ENCODE measurements around the gene GNG7. TPM values are rescaled to one million over a fixed set of nuclear protein-coding genes. Genes with fewer than 3 reads are reported as not detected.
"Not testable (repeated sequence)": the region's sequence is repeated elsewhere in the genome, so short reads cannot be mapped to it uniquely, and the experiment has no call there.

The GNG7 gene
- polyA plus RNA-seq, 1 experiment: 0.22 TPM

DNA sequence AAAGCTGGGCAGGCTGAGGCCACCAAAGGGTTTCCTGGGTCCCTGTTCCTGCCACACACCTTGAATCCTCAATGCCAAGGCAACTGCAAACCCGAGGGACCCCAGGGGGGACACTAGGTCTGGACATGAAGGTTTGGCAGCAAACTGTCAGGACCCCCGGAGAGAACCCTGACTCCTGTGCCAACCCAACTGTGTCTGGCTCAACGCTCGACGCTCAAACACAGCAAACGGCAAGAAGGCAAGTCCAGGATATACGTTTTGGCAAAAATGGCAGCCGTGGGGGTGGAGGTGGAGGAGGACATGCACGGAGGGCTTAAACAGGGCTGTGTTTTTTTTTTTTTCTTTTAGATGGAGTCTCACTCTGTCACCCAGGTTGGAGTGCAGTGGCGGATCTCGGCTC, 153.5 kb downstream of the GNG7 start:
- ChIA-PET POLR2A (no interaction called here), CTCF (interaction anchor here (0.7 kb wide), 1 partner anchor 277 kb away, joined by 5 read pairs; no protein-coding TSS in a partner anchor)
- TF ChIP-seq, protein P1, sequence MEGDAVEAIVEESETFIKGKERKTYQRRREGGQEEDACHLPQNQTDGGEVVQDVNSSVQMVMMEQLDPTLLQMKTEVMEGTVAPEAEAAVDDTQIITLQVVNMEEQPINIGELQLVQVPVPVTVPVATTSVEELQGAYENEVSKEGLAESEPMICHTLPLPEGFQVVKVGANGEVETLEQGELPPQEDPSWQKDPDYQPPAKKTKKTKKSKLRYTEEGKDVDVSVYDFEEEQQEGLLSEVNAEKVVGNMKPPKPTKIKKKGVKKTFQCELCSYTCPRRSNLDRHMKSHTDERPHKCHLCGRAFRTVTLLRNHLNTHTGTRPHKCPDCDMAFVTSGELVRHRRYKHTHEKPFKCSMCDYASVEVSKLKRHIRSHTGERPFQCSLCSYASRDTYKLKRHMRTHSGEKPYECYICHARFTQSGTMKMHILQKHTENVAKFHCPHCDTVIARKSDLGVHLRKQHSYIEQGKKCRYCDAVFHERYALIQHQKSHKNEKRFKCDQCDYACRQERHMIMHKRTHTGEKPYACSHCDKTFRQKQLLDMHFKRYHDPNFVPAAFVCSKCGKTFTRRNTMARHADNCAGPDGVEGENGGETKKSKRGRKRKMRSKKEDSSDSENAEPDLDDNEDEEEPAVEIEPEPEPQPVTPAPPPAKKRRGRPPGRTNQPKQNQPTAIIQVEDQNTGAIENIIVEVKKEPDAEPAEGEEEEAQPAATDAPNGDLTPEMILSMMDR (IDR thresholded peaks at IDR 0.05; ENCODE audit: insufficient read depth, low read depth, low read length): no peak
- Histone ChIP-seq H3K36me3 (ENCODE audit: control insufficient read depth, insufficient read depth, low read length) (no peaks in the 10 kb centered on the region), H3K27me3 (ENCODE audit: control insufficient read depth, insufficient read depth, low read length) (no peaks in the 10 kb centered on the region), H3K4me3 (ENCODE audit: low read depth, low read length) (no peak overlapping the region)
- no peak for DNase-seq (ENCODE audit: low read depth)

DNA sequence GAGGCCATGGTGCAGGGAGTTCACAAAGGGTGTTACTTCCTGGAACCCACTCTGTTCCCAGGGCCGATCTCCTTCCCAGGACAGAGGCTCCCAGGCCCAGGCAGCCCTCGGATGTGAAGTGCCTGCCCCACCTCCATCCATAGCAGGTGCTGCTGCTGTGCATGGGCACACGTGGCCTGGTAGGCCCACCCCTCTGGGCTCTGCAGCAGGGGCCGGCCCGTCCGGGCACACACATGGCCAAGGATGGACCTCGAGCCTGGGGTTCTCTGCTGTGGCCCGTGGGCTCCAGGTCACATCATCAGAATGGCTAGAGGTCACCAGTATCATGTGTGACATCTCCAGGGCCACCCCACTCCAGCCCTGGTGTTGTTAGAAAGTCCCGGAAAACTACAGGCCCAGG, 154.8 kb downstream of the GNG7 start:
- Histone ChIP-seq H3K4me3 (ENCODE audit: low read depth, low read length) (no peak overlapping the region), H3K27me3 (ENCODE audit: control insufficient read depth, insufficient read depth, low read length) (no peaks in the 10 kb centered on the region), H3K36me3 (ENCODE audit: control insufficient read depth, insufficient read depth, low read length) (no peaks in the 10 kb centered on the region)
- no peak for DNase-seq (ENCODE audit: low read depth)
- TF ChIP-seq, protein P1 (IDR thresholded peaks at IDR 0.05; ENCODE audit: insufficient read depth, low read depth, low read length): no peak
- ChIA-PET POLR2A (no interaction called here), CTCF (interaction anchor here (1.2 kb wide), 1 partner anchor 32 kb away, joined by 5 read pairs; no protein-coding TSS in a partner anchor)

DNA sequence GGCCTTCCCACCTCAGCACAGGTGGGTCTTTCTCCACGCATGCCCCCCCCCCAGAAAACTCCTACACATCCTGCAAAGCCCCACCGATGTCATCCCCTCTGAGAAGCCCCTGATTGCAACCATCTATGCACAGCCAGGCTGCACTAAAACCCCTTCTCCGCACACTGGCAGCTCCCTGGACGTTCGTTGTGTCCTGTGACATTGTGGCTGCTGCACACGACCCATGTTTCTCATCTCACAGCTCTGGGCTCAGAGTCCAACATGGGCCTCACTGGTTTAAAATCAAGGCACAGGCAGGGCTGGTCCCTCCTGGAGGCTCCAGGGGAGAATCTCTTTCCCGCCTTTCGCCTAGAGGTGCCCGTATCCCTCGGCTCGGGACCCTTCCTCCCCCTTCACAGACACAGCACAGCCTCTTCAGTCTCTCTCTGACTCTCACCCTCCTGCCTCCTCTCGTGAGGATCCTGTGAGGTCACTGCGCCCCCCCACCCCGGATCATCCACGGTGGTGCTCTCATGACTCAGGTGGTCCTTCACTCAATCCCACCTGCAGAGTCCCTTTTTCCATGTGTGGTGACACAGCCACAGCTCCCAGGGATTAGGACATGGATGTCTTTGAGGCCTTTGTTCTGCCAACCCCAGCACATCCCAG, 155.3 kb downstream of the GNG7 start:
- TF ChIP-seq, protein P1 (IDR thresholded peaks at IDR 0.05; ENCODE audit: insufficient read depth, low read depth, low read length): no peak
- no peaks in the 10 kb centered on the region for H3K36me3 ChIP-seq (ENCODE audit: control insufficient read depth, insufficient read depth, low read length)
- ChIA-PET CTCF (interaction anchor here (0.7 to 1.2 kb wide), 3 partner anchors 9 to 63 kb away, joined by 3 to 5 read pairs (median 4); no protein-coding TSS in a partner anchor), POLR2A (no interaction called here)
- H3K27me3 ChIP-seq (ENCODE audit: control insufficient read depth, insufficient read depth, low read length): no peaks in the 10 kb centered on the region
- H3K4me3 ChIP-seq (ENCODE audit: low read depth, low read length): no peak overlapping the region
- DNase-seq (ENCODE audit: low read depth): no peak

DNA sequence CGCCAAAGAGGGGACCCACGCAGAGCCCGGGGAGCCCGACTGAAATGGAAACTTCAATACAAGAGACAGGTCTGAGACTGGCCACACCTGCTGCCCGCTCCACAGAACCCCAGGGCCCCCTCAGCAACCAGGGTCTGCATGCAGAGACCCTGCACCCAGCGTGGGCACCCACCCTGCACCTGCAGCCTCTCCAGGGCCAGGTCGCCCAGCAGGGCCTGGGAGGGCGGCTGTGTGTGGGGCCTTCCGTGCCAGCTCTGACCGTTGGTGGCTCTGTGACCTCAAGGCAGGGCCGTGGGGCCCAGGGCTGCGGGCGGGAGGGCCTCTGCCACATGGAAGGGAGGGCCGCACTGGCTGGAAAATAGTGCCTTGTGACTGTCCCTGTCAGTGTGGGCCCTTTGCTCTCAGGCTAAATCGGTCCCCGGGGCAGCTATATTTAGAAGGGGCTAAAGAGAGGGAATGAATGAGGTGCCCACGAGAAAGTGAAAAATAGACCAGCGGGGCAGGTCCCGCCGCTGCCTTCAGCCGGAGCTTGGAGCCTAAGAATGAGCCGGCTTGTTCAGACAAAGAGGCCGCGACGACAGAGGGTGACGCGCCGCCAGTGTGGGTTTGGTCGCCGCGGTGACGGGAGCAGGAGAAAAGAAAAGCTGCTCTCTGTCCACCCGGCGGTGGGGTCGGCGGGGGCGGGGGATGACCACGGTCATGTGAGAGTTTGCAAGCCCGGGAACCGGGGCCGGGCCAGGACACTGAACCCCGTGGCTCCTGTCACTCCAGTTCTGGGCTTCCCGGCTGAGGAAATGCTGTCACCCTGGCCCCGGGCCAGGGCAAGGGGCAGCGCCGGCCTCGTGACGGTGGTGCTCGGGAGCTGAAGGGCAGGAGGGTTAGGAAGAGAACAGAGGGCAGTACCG, 156.1 kb downstream of the GNG7 start:
- Histone ChIP-seq H3K27me3 (ENCODE audit: control insufficient read depth, insufficient read depth, low read length) (no peaks in the 10 kb centered on the region), H3K4me3 (ENCODE audit: low read depth, low read length) (no peak overlapping the region), H3K36me3 (ENCODE audit: control insufficient read depth, insufficient read depth, low read length) (no peaks in the 10 kb centered on the region)
- DNase-seq (ENCODE audit: low read depth): no peak
- ChIA-PET POLR2A (no interaction called here), CTCF (interaction anchor here (0.7 to 1.1 kb wide), 2 partner anchors 9 to 64 kb away, joined by 3 to 4 read pairs; no protein-coding TSS in a partner anchor)
- TF ChIP-seq, protein P1 (IDR thresholded peaks at IDR 0.05; ENCODE audit: insufficient read depth, low read depth, low read length): no peak

DNA sequence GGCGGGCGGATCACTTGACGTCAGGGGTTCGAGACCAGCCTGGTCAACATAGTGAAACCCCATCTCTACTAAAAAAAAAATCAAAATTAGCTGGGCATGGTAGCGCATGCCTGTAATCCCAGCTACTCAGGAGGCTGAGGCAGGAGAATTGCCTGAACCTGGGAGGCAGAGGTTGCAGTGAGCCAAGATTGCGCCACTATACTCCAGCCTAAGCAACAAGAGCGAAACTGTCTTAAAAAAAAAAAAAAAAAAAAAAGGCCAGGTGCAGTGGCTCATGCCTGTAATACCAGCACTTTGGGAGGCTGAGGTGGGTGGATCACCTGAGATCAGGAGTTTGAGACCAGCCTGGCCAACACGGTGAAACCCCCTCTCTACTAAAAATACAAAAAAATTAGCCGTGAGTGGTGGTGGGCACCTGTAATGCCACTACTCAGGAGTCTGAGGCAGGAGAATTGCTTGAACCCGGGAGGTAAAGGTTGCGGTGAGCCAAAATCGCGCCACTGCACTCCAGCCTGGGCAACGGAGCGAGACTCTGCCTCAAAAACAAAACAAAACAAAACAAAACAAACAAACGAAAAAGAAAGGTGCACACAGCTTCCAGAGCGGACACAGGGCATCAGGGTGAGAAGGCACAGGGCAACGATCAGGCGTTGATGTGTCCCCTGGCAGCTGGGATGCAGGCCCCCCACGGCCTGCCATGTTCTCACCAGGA, 156.9 kb downstream of the GNG7 start:
- H3K27me3 ChIP-seq (ENCODE audit: control insufficient read depth, insufficient read depth, low read length); H3K36me3 ChIP-seq (ENCODE audit: control insufficient read depth, insufficient read depth, low read length); H3K4me3 ChIP-seq (ENCODE audit: low read depth, low read length); DNase-seq (ENCODE audit: low read depth); POLR2A ChIA-PET: not testable (repeated sequence)
- CTCF ChIA-PET: interaction anchor here (1.0 to 1.1 kb wide), 2 partner anchors 65 to 68 kb away, joined by 3 read pairs; no protein-coding TSS in a partner anchor

Data from BJ (cell line).